Ectodermal cell (in vitro differentiated cells): ENCODE results near the gene ENDOU.
"Not testable (repeated sequence)": the region's sequence is repeated elsewhere in the genome, so short reads cannot be mapped to it uniquely, and the experiment has no call there.

Source experiments
- H3K27ac ChIP-seq: 2 replicates; pipeline ENCODE4 v1.7.0; 2013; ENCODE audit warnings: mild to moderate bottlenecking, low read depth, low read length; ENCODE audit not compliant: insufficient read depth, poor library complexity, severe bottlenecking
- H3K27me3 ChIP-seq: 2 replicates; pipeline ENCODE4 v1.7.0; 2013; ENCODE audit warnings: mild to moderate bottlenecking, low read length; ENCODE audit not compliant: insufficient read depth, control insufficient read depth, poor library complexity, severe bottlenecking
- H3K36me3 ChIP-seq: one replicate; pipeline ENCODE4 v1.7.0; 2013; ENCODE audit warnings: low read length; ENCODE audit not compliant: control insufficient read depth, insufficient read depth
- H3K4me1 ChIP-seq: one replicate; pipeline ENCODE4 v1.7.0; 2013; ENCODE audit warnings: low read length; ENCODE audit not compliant: control insufficient read depth, insufficient read depth
- H3K4me3 ChIP-seq: 2 replicates; pipeline ENCODE4 v1.7.0; 2013; ENCODE audit warnings: low read depth, low read length, control low read depth; ENCODE audit not compliant: insufficient read depth
- H3K9me3 ChIP-seq: 2 replicates; pipeline ENCODE4 v1.7.0; 2013; ENCODE audit warnings: mild to moderate bottlenecking, low read length, moderate library complexity; ENCODE audit not compliant: control insufficient read depth
- WGBS, 2 experiments: methylation state at CpG; one replicate each; pipeline ENCODE4 v1.1.7; 2013; ENCODE audit warnings: missing lambda C conversion rate in 2 of 2; 5-methylcytosine and 5-hydroxymethylcytosine counted together

Gene ENDOU

DNA sequence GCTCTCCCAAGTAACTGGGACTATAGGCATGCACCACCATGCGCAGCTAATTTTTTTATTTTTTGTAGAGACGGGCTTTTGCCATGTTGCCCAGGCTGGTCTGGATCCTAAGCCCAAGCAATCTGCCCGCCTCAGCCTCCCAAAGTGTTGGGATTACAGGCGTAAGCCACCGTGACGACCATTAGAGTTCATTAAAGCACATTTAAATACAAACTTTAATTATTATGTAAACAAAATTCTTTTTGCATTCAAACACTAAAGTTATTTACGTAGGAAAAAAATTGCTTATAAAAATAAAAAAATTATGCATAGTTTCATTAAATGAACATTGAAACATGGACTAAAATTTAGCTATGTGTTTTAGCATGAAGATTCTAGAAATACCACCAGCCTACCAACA, 26.7 kb downstream of the ENDOU start:
- Histone ChIP-seq H3K36me3 (peaks cover 13% of the 10 kb centered on the region), H3K27ac (no peak overlapping the region), H3K4me3 (no peak overlapping the region), H3K9me3 (no peaks in the 10 kb centered on the region), H3K4me1 (no peaks in the 10 kb centered on the region), H3K27me3 (no peaks in the 10 kb centered on the region)
- 97 to 98% methylated on average over 3 to 6 of the region's 7 CpGs for WGBS, 2 experiments

GRCh38 chr12:47698055-47698454, 27.2 kb downstream of the ENDOU start:
- Histone ChIP-seq H3K9me3 (no peaks in the 10 kb centered on the region), H3K27ac (no peak overlapping the region), H3K27me3 (no peaks in the 10 kb centered on the region), H3K4me3 (no peak overlapping the region), H3K36me3 (peaks cover 13% of the 10 kb centered on the region), H3K4me1 (no peaks in the 10 kb centered on the region)
- 94 to 95% methylated on average over 3 to 4 of the region's 4 CpGs for WGBS, 2 experiments

- no peak overlapping the region for H3K27ac ChIP-seq
Observed at GRCh38 chr12:47689215-47689614, 36.1 kb downstream of the ENDOU start.

GRCh38 chr12:47687636-47688035, 37.7 kb downstream of the ENDOU start:
- H3K4me1 ChIP-seq: no peaks in the 10 kb centered on the region
- H3K27me3 ChIP-seq: no peaks in the 10 kb centered on the region
- H3K4me3 ChIP-seq: no peak overlapping the region
- H3K27ac ChIP-seq: no peak overlapping the region
- 90 to 91% methylated on average over 3 of the region's 3 CpGs for WGBS, 2 experiments
- H3K9me3 ChIP-seq: no peaks in the 10 kb centered on the region
- peaks cover 8% of the 10 kb centered on the region for H3K36me3 ChIP-seq

More at GRCh38 chr12:47689215-47689614, 36.1 kb downstream of the ENDOU start:
- H3K36me3 ChIP-seq: peaks cover 10% of the 10 kb centered on the region
- WGBS, 2 experiments: 86 to 96% methylated on average over 2 of the region's 2 CpGs
- no peaks in the 10 kb centered on the region for H3K4me1 ChIP-seq
- no peaks in the 10 kb centered on the region for H3K9me3 ChIP-seq
- H3K4me3 ChIP-seq: no peak overlapping the region
- H3K27me3 ChIP-seq: no peaks in the 10 kb centered on the region

GRCh38 chr12:47686645-47687240, 38.5 kb downstream of the ENDOU start:
- no peak overlapping the region for H3K4me3 ChIP-seq
- H3K36me3 ChIP-seq: no peaks in the 10 kb centered on the region
- 89% methylated on average over 2 of the region's 4 CpGs; no CpG with 5 or more reads in 1 of the 2 experiments for WGBS, 2 experiments
- no peaks in the 10 kb centered on the region for H3K4me1 ChIP-seq
- no peak overlapping the region for H3K27ac ChIP-seq
- H3K27me3 ChIP-seq: no peaks in the 10 kb centered on the region
- H3K9me3 ChIP-seq: no peaks in the 10 kb centered on the region

DNA sequence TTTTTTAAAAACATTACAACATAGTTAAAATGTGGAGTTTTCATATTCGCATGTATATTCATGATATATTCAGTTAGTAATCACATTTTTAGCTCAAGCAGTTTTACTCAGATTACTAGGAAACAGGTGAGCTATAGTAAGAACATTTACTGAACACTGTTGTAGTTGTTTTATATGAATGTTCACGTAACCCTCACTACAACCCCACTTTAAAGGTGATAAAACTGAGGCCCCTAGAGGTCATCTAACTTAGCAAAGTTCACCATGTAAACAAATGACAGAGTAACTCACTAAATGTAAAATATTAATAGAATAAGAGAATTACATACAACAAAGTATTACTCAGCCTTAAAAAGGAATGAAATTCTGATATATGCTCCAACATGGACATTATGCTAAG, 45.5 kb downstream of the ENDOU start:
- H3K4me1 ChIP-seq: no peaks in the 10 kb centered on the region
- H3K4me3 ChIP-seq: no peak overlapping the region
- H3K27me3 ChIP-seq: no peaks in the 10 kb centered on the region
- H3K27ac ChIP-seq: no peak overlapping the region
- 100% methylated on average over 1 of the region's 2 CpGs; no CpG with 5 or more reads in 1 of the 2 experiments for WGBS, 2 experiments
- peaks cover 6% of the 10 kb centered on the region for H3K36me3 ChIP-seq
- H3K9me3 ChIP-seq: no peaks in the 10 kb centered on the region

- no peaks in the 10 kb centered on the region for H3K4me1 ChIP-seq
- no peak overlapping the region for H3K4me3 ChIP-seq
- no peak overlapping the region for H3K27ac ChIP-seq
- H3K27me3 ChIP-seq: no peaks in the 10 kb centered on the region
- no peaks in the 10 kb centered on the region for H3K9me3 ChIP-seq
- WGBS, 2 experiments: 92 to 93% methylated on average over 2 of the region's 2 CpGs
- H3K36me3 ChIP-seq: peaks cover 10% of the 10 kb centered on the region
Observed at GRCh38 chr12:47672068-47672467, 53.2 kb downstream of the ENDOU start.

DNA sequence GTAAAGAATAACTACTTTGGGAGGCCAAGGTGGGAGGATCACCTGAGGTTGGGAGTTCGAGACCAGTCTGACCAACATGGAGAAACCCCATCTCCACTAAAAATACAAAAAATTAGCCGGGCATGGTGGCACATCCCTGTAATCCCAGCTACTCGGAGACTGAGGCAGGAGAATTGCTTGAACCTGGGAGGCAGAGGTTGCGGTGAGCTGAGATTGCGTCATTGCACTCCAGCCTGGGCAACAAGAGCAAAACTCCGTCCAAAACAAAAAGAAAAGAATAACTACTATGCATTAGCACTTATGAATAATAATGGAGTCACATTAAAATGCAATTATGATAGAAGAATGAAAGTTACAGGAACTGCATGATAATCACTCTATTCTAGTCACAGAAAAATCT, 57.4 kb downstream of the ENDOU start:
- not testable (repeated sequence) for H3K27ac ChIP-seq, H3K9me3 ChIP-seq, H3K4me3 ChIP-seq, H3K27me3 ChIP-seq, H3K4me1 ChIP-seq
- 88 to 89% methylated on average over 4 to 5 of the region's 6 CpGs for WGBS, 2 experiments
- peaks cover 17% of the 10 kb centered on the region for H3K36me3 ChIP-seq
